ENCODE measurements around the gene GGT5.
A peak's percentile ranks its signal among the peaks of the same experiment; 100 is the strongest.

Gene GGT5

GRCh38 chr22:24181088-24181995 lies 63.5 kb downstream of the GGT5 start, which contains the start of gene SUSD2:
SUSD2 (plus strand) TSS chr22:24181487; CDS start chr22:24181520, 33 bp downstream.
- no peak for DNase-seq

GRCh38 chr22:24180316-24181087 lies 64.4 kb downstream of the GGT5 start:
- no peak for DNase-seq

- DNase-seq: no peak
These were observed 65.2 kb downstream of the GGT5 start for GRCh38 chr22:24179478-24180210.

DNA sequence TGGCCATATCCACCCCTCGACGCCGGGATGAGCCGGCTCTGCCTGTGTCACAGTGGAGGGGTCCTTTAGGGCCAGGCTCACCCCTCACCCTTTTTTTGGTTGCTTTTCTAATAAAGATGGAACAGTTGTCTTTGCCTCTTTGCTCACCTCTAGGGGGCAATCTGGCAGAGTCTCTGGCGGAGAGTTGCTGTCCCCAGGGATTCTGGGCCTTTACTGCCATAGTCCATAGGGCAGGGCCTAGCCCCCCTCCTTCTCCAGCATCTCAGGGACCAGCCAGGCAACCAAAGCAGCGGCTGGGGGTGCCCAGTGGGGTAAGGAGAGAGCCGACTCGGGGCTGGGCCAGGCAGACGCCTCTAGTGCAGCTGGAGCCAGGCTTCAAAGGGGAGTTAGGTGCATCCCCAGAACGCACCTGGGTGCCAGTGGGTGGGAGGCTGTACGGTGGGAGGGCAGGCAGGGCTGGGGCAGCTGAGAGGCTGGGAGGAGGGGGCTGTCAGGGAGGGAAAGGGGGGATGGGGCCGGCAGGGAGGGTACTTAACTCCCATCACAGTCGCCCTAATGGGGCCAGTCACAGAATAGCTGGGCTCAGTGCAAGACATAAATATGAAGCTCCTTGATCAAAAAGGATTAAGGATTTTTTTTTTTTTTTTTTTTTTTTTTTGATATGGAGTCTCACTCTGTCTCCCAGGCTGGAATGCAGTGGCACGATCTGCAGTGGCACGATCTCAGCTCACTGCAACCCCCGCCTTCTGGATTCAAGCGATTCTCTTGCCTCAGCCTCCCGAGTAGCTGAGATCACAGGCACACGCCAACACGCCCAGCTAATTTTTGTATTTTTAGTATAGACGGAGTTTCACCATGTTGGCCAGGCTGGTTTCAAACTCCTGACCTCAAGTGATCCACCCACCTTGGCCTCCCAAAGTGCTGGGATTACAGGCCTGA lies 66.1 kb downstream of the GGT5 start:
- no peak for DNase-seq

DNA sequence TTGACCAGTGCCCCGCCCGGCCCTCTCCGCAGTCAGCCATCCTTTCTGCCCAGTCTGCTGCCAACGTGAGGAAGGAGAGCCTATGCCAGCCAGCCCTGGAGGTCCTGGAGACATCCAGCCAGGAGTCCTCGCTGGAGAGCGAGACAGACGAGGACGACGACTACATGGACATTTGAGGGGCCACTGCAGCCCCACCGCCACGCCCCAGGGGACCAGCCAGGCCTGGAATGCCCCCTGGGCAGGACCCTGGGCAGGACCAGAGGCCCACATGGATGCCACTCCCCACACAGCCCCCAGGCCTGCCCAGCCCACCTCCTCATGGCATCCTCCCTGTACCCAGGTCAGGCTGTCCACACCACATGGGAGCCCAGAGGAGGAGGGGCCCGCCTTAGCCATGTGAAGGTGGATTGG lies 66.9 kb downstream of the GGT5 start:
- DNase-seq: no peak

DNA sequence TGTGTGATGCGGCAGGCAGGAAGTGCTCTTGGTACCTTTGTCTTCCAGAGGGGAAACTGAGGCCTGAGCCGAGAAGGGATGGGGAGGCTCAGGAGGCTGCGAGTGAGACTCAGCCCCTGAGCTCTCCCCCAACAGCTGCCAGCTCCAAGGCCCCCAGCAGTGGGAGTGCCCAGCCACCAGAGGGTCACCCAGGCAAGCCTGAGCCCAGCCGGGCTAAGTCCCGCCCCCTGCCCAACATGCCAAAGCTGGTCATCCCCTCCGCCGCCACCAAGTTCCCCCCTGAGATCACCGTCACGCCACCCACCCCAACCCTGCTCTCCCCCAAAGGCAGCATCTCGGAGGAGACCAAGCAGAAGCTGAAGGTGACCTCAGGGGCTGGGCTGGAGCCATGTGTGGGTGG lies 67.4 kb downstream of the GGT5 start:
- DNase-seq: no peak

GRCh38 chr22:24177045-24177444 lies 67.8 kb downstream of the GGT5 start:
- DNase-seq: no peak

DNA sequence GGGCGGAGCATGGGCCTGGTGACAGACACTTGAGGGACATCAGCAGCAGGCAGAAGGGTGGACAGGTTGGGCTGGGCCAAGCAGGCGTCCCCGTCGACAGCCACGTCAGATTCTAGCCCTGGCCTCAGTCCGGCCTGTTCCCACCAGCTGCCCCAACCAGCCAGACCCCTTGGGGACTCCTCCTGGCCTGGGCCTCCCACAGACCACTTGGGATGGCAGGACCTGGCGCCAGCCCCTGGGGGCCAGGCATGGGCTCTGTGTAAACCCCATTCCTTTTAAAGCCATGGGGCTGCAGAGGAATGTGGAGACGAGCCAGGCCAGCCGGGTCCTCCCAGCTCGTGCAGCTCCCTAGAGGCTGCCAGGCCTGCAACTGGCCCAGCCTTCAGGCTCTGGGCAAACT lies 68.3 kb downstream of the GGT5 start:
- DNase-seq: no peak

- DNase-seq: no peak
These were observed 68.8 kb downstream of the GGT5 start for GRCh38 chr22:24176040-24176439.

GRCh38 chr22:24175160-24175808 lies 69.6 kb downstream of the GGT5 start:
- peak; percentile 74 for DNase-seq

- no peak for DNase-seq
These were observed 73.1 kb downstream of the GGT5 start for GRCh38 chr22:24171822-24172221.

GRCh38 chr22:24170632-24171031 lies 74.2 kb downstream of the GGT5 start:
- no peak for DNase-seq

- DNase-seq: no peak
These were observed 74.7 kb downstream of the GGT5 start for GRCh38 chr22:24170188-24170587.
